Peyer's patch (tissue), 4 donors: ENCODE measurements around the gene FHOD3. TPM values are rescaled to one million over a fixed set of nuclear protein-coding genes. Genes with fewer than 3 reads are reported as not detected.

Source experiments
- DNase-seq, 3 donors: peaks; one replicate each; pipeline ENCODE4 v3.0.0-alpha.2; 2017 to 2019
- H3K27ac ChIP-seq, 4 donors: fragments of 200-600 bp; sonication (generic); one replicate each; pipeline ENCODE4 v1.5.1; 2016 to 2019
- H3K27me3 ChIP-seq, 2 donors: fragments of 200-600 bp; sonication (generic); one replicate each; pipeline ENCODE4 v1.5.1; 2019
- H3K36me3 ChIP-seq, 3 donors: fragments of 200-600 bp; sonication (generic); one replicate each; pipeline ENCODE4 v1.5.1; 2016 to 2019
- H3K4me1 ChIP-seq, 4 donors: fragments of 200-600 bp; sonication (generic); one replicate each; pipeline ENCODE4 v1.5.1; 2016 to 2019
- H3K4me3 ChIP-seq, 4 donors: fragments of 200-600 bp; sonication (generic); 1 replicate in 3 of 4; 2 replicates in 1 of 4; pipeline ENCODE4 v1.5.1; 2016 to 2019; ENCODE audit warnings: mild to moderate bottlenecking in 1 of 4
- H3K9me3 ChIP-seq, 4 donors: fragments of 200-600 bp; sonication (generic); one replicate each; pipeline ENCODE4 v1.5.1; 2016 to 2019; ENCODE audit warnings: mild to moderate bottlenecking in 1 of 4
- CTCF ChIP-seq, 6 experiments: fragments of 450-650 bp in 4 of 6; fragments of 200-600 bp in 2 of 6; sonication (generic) in 1 of 6; IDR thresholded peaks; one replicate each; pipeline ENCODE4 v1.5.1; 2017 to 2019; ENCODE audit warnings: antibody characterized with exemption in 6 of 6, mild to moderate bottlenecking in 3 of 6, moderate library complexity in 1 of 6
- POLR2A ChIP-seq, 2 donors: fragments of 450-650 bp; IDR thresholded peaks; one replicate each; pipeline ENCODE4 v1.5.1; 2017; ENCODE audit warnings: antibody characterized with exemption in 2 of 2, mild to moderate bottlenecking in 2 of 2, moderate library complexity in 2 of 2
- total RNA-seq, 4 donors: library from RNA; depleted of rRNA; stranded (reverse); fragments of >200 nt; gene quantifications; one replicate each; pipeline ENCODE4 v1.1.0, GENCODE V29; 2016

Gene FHOD3
- total RNA-seq, 4 donors from 2014 or later: 0.53 to 10.7 (median 4.6) TPM

- Histone ChIP-seq H3K36me3 (no peaks in the 10 kb centered on the region), H3K9me3 (peaks cover 0 to 7% (median 0%) of the 10 kb centered on the region in 4 donors), H3K4me3 (no peak overlapping the region), H3K27me3 (no peaks in the 10 kb centered on the region), H3K4me1 (no peaks in the 10 kb centered on the region), H3K27ac (no peak overlapping the region)
- no peak for TF ChIP-seq POLR2A (IDR thresholded peaks at IDR 0.05)
- no peak for TF ChIP-seq CTCF (IDR thresholded peaks at IDR 0.05)
- no peak for DNase-seq
These were observed 17.2 kb downstream of the FHOD3 start for GRCh38 chr18:36314754-36315153.

GRCh38 chr18:36315736-36316135, 18.2 kb downstream of the FHOD3 start:
- H3K27me3 ChIP-seq: no peaks in the 10 kb centered on the region
- H3K36me3 ChIP-seq: no peaks in the 10 kb centered on the region
- DNase-seq: no peak
- TF ChIP-seq CTCF (IDR thresholded peaks at IDR 0.05): no peak
- no peak for TF ChIP-seq POLR2A (IDR thresholded peaks at IDR 0.05)
- H3K9me3 ChIP-seq: peaks cover 0 to 7% (median 0%) of the 10 kb centered on the region in 4 donors
- no peak overlapping the region for H3K27ac ChIP-seq
- H3K4me3 ChIP-seq: no peak overlapping the region
- no peaks in the 10 kb centered on the region for H3K4me1 ChIP-seq

- peaks cover 0 to 7% (median 0%) of the 10 kb centered on the region in 4 donors for H3K9me3 ChIP-seq
- H3K27ac ChIP-seq: no peak overlapping the region
- no peaks in the 10 kb centered on the region for H3K27me3 ChIP-seq
- no peaks in the 10 kb centered on the region for H3K36me3 ChIP-seq
- TF ChIP-seq CTCF (IDR thresholded peaks at IDR 0.05): no peak
- no peak for TF ChIP-seq POLR2A (IDR thresholded peaks at IDR 0.05)
- no peak overlapping the region for H3K4me3 ChIP-seq
- H3K4me1 ChIP-seq: no peaks in the 10 kb centered on the region
- DNase-seq: no peak
These were observed 18.7 kb downstream of the FHOD3 start for GRCh38 chr18:36316246-36316645.

GRCh38 chr18:36321658-36322407, 24.3 kb downstream of the FHOD3 start:
- no peak overlapping the region for H3K27ac ChIP-seq
- no peaks in the 10 kb centered on the region for H3K4me1 ChIP-seq
- no peaks in the 10 kb centered on the region for H3K36me3 ChIP-seq
- H3K9me3 ChIP-seq: peaks cover 0 to 7% (median 0%) of the 10 kb centered on the region in 4 donors
- DNase-seq: no peak
- no peak overlapping the region for H3K4me3 ChIP-seq
- no peaks in the 10 kb centered on the region for H3K27me3 ChIP-seq
- TF ChIP-seq CTCF (IDR thresholded peaks at IDR 0.05) (no peak), POLR2A (IDR thresholded peaks at IDR 0.05) (no peak)

GRCh38 chr18:36322408-36322728, 24.9 kb downstream of the FHOD3 start:
- Histone ChIP-seq H3K9me3 (peaks cover 0 to 7% (median 0%) of the 10 kb centered on the region in 4 donors), H3K27ac (no peak overlapping the region), H3K36me3 (no peaks in the 10 kb centered on the region), H3K27me3 (no peaks in the 10 kb centered on the region), H3K4me3 (no peak overlapping the region), H3K4me1 (no peaks in the 10 kb centered on the region)
- TF ChIP-seq CTCF (IDR thresholded peaks at IDR 0.05): no peak
- TF ChIP-seq POLR2A (IDR thresholded peaks at IDR 0.05): no peak
- DNase-seq: no peak
